CD4-positive, alpha-beta memory T cell (primary cell): ENCODE results near the gene ARHGEF18. TPM values are rescaled to one million over a fixed set of nuclear protein-coding genes. Genes with fewer than 3 reads are reported as not detected.

Experiments used
- CTCF ChIA-PET: fragments of 350-600 bp; sonication (Branson Sonifier 250); formaldehyde crosslinking; loops from one replicate; lab custom pipeline; 2021; ENCODE audit warnings: inconsistent platforms; ENCODE audit not compliant: partially characterized antibody; lab: Charles Lee
- POLR2A ChIA-PET: fragments of 350-600 bp; sonication (Branson Sonifier 250); formaldehyde crosslinking; loops from one replicate; lab custom pipeline; 2021; ENCODE audit not compliant: partially characterized antibody; lab: Charles Lee
- DNase-seq, 5 donors: peaks; one replicate each; pipeline versions ENCODE4 v3.0.0 to v3.0.0-alpha.2; 2020 to 2022; ENCODE audit warnings: mixed read lengths in 1 of 5
- H3K27ac ChIP-seq: one replicate; pipeline ENCODE4 v1.7.0; 2013; ENCODE audit warnings: low read depth, low read length
- H3K27me3 ChIP-seq: 2 replicates; pipeline ENCODE4 v1.7.0; 2013; ENCODE audit warnings: mild to moderate bottlenecking, low read length, moderate library complexity; ENCODE audit not compliant: insufficient read depth
- H3K36me3 ChIP-seq: 2 replicates; pipeline ENCODE4 v1.7.0; 2013; ENCODE audit warnings: mild to moderate bottlenecking, low read length, moderate library complexity; ENCODE audit not compliant: insufficient read depth
- H3K4me1 ChIP-seq: 2 replicates; pipeline ENCODE4 v1.7.0; 2013; ENCODE audit warnings: mild to moderate bottlenecking, low read length, moderate library complexity; ENCODE audit not compliant: insufficient read depth
- H3K4me3 ChIP-seq, 2 donors: one replicate each; pipeline ENCODE4 v1.7.0; 2013; ENCODE audit warnings: low read length in 2 of 2, mild to moderate bottlenecking in 1 of 2
- H3K9me3 ChIP-seq, 2 donors: one replicate each; pipeline ENCODE4 v1.7.0; 2013; ENCODE audit warnings: low read length in 2 of 2, control low read depth in 1 of 2; ENCODE audit not compliant: control insufficient read depth in 1 of 2
- H3K27ac Mint-ChIP-seq, 7 donors: one replicate each; pipeline ENCODE4 v1.8.0; 2020 to 2021; ENCODE audit warnings: mixed read lengths in 7 of 7, mild to moderate bottlenecking in 6 of 7, inconsistent platforms in 3 of 7, moderate library complexity in 3 of 7
- H3K27me3 Mint-ChIP-seq, 2 donors: one replicate each; pipeline ENCODE4 v1.8.0; 2020 to 2021; ENCODE audit warnings: mixed read lengths in 2 of 2
- H3K36me3 Mint-ChIP-seq, 2 donors: one replicate each; pipeline ENCODE4 v1.8.0; 2020 to 2021; ENCODE audit warnings: mixed read lengths in 2 of 2, inconsistent platforms in 1 of 2, mild to moderate bottlenecking in 1 of 2
- H3K4me1 Mint-ChIP-seq, 4 donors: one replicate each; pipeline ENCODE4 v1.8.0; 2020 to 2021; ENCODE audit warnings: mixed read lengths in 4 of 4, mild to moderate bottlenecking in 1 of 4
- H3K4me3 Mint-ChIP-seq, 8 donors: one replicate each; pipeline ENCODE4 v1.8.0; 2020 to 2021; ENCODE audit warnings: mixed read lengths in 8 of 8, mild to moderate bottlenecking in 7 of 8, moderate library complexity in 6 of 8, inconsistent platforms in 3 of 8
- H3K9me3 Mint-ChIP-seq, 8 donors: one replicate each; pipeline ENCODE4 v1.8.0; 2020 to 2021; ENCODE audit warnings: mixed read lengths in 8 of 8, mild to moderate bottlenecking in 5 of 8, inconsistent platforms in 3 of 8, moderate library complexity in 1 of 8
- intact Hi-C: fragments of 100-400 bp; cut with micrococcal nuclease; formaldehyde crosslinking; loops from one replicate; pipeline ENCODE4 v1.15.1; 2023
- polyA plus RNA-seq, 2 donors: library from polyadenylated mRNA; unstranded; fragments of 300-500 nt; fragmentation: Illumina TruSeq; gene quantifications; one replicate each; pipeline ENCODE4 v1.2.3, GENCODE V29; 2021
- total RNA-seq, 2 experiments: library from RNA; stranded (reverse); gene quantifications; one replicate each; pipeline ENCODE4 v1.2.3, GENCODE V29; 2021

Gene ARHGEF18
- total and polyA plus RNA-seq, 4 experiments from 2014 or later = 2.2 to 83.8 (median 46.7) TPM

DNA sequence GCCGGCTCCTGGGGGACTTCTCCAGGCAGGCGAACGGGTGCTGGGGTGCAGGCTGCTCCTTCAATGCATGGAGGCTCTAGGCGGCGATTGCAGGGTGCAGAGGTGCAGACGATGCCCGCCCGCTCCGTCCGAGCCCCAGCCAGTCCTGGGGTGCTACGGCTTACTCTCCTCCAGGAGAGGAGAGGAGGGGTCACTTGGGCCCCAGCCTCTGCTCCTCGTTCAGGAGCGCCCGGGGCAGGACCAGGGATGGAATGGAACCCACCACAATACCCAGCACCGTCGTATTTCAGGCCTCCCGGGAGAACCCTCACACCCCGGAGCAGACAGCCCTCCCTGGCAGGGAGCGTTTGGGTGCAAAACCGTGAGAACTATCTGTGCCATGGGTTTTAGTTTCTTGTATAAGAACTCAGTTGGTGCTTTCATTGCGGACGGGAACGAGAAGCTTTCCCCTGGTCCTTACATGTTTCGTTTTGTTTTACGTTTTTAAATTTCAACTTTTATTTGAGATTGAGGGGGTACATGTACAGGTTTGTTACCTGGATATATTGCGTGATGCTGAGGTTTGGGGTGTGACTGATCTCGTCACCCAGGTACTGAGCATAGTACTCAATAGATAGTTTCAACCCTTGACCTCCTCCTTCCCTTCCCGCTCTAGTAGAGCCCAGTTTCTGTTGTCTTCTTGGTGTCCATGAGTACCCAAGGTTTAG lies 46.8 kb downstream of the ARHGEF18 start:
- Histone ChIP-seq H3K36me3 (peaks cover 20% of the 10 kb centered on the region), H3K27me3 (no peaks in the 10 kb centered on the region), H3K9me3 (no peaks in the 10 kb centered on the region), H3K4me3 (peak overlapping the region; percentile 42 to 57), H3K4me1 (peaks cover 46% of the 10 kb centered on the region), H3K27ac (peak overlapping the region; percentile 58)
- POLR2A ChIA-PET = interaction anchor here (0.9 to 3.1 kb wide), 11 partner anchors 8 to 54 kb away, joined by 3 to 15 read pairs (median 4); partner anchors contain the start of gene ARHGEF18
- CTCF ChIA-PET = interaction anchor here (1.2 to 4.4 kb wide), 3 partner anchors 12 to 42 kb away, joined by 3 to 24 read pairs (median 5); no protein-coding TSS in a partner anchor
- intact Hi-C loops = loop anchor here (5.0 to 10.0 kb wide), 2 partner anchors 139 to 198 kb away; partner anchors contain the start of gene PNPLA6
- H3K27ac Mint-ChIP-seq = peak overlapping the region; percentile 26 to 94 (median 77)
- peak overlapping the region; percentile 68 to 91 (median 80) for H3K4me3 Mint-ChIP-seq
- DNase-seq = peak in 1 of 5 donors; percentile 41
- H3K36me3 Mint-ChIP-seq = peaks cover 16 to 24% of the 10 kb centered on the region in 2 donors
- H3K9me3 Mint-ChIP-seq = no peaks in the 10 kb centered on the region
- no peaks in the 10 kb centered on the region for H3K27me3 Mint-ChIP-seq
- H3K4me1 Mint-ChIP-seq = peaks cover 28 to 56% (median 35%) of the 10 kb centered on the region in 4 donors

DNA sequence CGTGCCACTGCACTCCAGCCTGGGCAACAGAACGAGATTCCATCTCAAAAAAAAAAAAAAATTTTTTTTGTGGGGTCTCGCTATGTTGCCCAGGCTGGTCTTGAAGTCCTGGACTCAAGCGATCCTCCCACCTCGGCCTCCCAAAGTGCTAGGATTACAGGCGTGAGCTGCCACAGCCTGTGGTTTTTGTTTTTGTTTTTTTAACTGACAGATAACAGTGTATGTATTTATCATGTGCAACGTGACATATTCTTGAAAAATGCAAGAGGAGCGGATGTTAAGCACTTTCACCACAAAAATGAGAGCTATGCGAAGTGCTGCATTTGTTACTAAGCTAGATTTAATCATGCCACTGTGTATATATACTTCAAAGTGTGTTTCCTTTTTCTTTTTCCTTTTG lies 49.0 kb downstream of the ARHGEF18 start:
- CTCF ChIA-PET = interaction anchor here (0.7 to 4.4 kb wide), 4 partner anchors 25 to 44 kb away, joined by 3 to 24 read pairs (median 4); no protein-coding TSS in a partner anchor
- Mint-ChIP-seq H3K36me3 (peaks cover 23 to 29% of the 10 kb centered on the region in 2 donors), H3K4me1 (peaks cover 29 to 62% (median 37%) of the 10 kb centered on the region in 4 donors), H3K27ac (peak overlapping the region in 2 of 7 donors; percentile 10 to 31), H3K9me3 (no peaks in the 10 kb centered on the region), H3K27me3 (no peaks in the 10 kb centered on the region), H3K4me3 (peak overlapping the region in 2 of 8 donors; percentile 16 to 20)
- POLR2A ChIA-PET = interaction anchor here (0.7 to 3.1 kb wide), 2 partner anchors 45 to 48 kb away, joined by 3 to 15 read pairs; partner anchors contain the start of gene ARHGEF18
- H3K27ac ChIP-seq = no peak overlapping the region
- no peaks in the 10 kb centered on the region for H3K27me3 ChIP-seq
- DNase-seq = no peak
- H3K9me3 ChIP-seq = no peaks in the 10 kb centered on the region
- H3K4me3 ChIP-seq = no peak overlapping the region
- intact Hi-C loops = loop anchor here (5.0 to 10.0 kb wide), 2 partner anchors 137 to 200 kb away; partner anchors contain the start of gene PNPLA6
- peaks cover 25% of the 10 kb centered on the region for H3K36me3 ChIP-seq
- H3K4me1 ChIP-seq = peaks cover 46% of the 10 kb centered on the region

Other genes starting within 250 kb of the ARHGEF18 start
- 1 to 10 TPM; 1.2 to 2.2 TPM for gene INSR, start 54.5 kb upstream of the ARHGEF18 start, total RNA-seq
- under 1 TPM; 0.06 to 0.13 TPM for gene INSR, start 54.5 kb upstream of the ARHGEF18 start, polyA plus RNA-seq
- gene PEX11G, start 140.1 kb downstream of the ARHGEF18 start, total RNA-seq = under 1 TPM; 0.64 to 0.73 TPM
- gene PEX11G, start 140.1 kb downstream of the ARHGEF18 start, polyA plus RNA-seq = 1 to 10 TPM in 1 of 2 donors, under 1 TPM in 1; 0.64 to 1.7 TPM
- gene ZNF358, start 167.2 kb downstream of the ARHGEF18 start, total RNA-seq = 1 to 10 TPM; 8.4 to 8.7 TPM
- 1 to 10 TPM in 1 of 2 donors, not detected in 1; 1.6 TPM for gene ZNF358, start 167.2 kb downstream of the ARHGEF18 start, polyA plus RNA-seq
- gene MCOLN1, start 173.7 kb downstream of the ARHGEF18 start, total RNA-seq = 10 to 100 TPM; 14.1 to 14.9 TPM
- gene MCOLN1, start 173.7 kb downstream of the ARHGEF18 start, polyA plus RNA-seq = 1 to 10 TPM; 8.0 to 9.1 TPM
- gene PNPLA6, start 186.8 kb downstream of the ARHGEF18 start, total RNA-seq = 100 to 1,000 TPM; 168 to 169 TPM
- gene PNPLA6, start 186.8 kb downstream of the ARHGEF18 start, polyA plus RNA-seq = 10 to 100 TPM in 1 of 2 donors, 1 to 10 TPM in 1; 4.7 to 14.1 TPM
- gene CAMSAP3, start 246.9 kb downstream of the ARHGEF18 start, total RNA-seq = under 1 TPM; 0.15 to 0.19 TPM
- under 1 TPM in 1 of 2 donors, not detected in 1; 0.07 TPM for gene CAMSAP3, start 246.9 kb downstream of the ARHGEF18 start, polyA plus RNA-seq